OCI-M1 (cell line): ENCODE data around the gene PIP5K1C.
"Not testable (repeated sequence)": the region's sequence is repeated elsewhere in the genome, so short reads cannot be mapped to it uniquely, and the experiment has no call there.

Experiments used
- DNase-seq: peaks from one replicate; lab custom pipeline; 2025; lab: John Stamatoyannopoulos, UW

PIP5K1C gene

GRCh38 chr19:3674784-3675543 is 25.3 kb downstream of the PIP5K1C start:
- no peak for DNase-seq

DNA sequence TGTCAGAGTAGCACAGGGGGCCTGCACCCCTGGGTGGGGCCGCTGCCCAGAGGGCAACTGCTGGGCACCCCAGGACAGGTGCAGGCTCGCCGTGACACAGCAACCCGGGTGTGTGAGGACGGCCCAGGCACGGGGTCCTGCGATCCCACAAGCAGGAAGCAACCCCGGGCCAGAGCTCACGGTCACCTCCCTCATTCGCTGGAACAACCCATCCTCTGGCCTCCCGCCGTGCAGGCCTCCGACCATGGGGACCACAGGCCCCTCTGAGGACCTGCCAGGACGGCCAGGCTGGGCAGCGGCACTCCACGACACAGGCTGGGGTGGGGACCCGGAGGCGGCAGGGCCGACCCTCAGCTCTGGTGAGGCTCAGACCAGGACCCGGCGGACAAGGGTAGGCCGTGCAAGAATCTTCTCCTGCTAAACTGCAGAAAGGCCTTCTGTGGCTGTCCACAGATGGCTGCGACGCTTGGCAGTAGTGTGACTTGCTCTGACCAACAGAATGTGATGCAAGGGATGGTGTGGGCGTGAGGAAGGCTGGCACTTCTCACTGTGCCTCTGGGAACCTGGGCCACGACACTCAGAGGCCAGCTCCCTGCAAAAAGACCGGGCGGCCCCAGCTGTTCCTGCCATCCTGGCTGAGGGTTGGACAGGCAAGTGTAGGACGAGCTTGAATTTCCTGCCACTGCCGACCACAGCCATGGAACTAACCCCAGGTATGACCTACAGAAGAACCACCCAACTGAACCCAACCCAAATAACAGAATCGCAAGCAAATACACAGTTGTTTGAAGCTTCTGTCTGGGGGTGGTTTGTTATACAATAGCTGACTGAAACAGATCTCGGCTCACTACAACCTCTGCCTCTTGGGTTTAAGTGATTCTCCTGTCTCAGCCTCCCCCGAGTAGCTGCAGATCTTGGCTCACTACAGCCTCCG is 26.5 kb downstream of the PIP5K1C start:
- no peak for DNase-seq

DNA sequence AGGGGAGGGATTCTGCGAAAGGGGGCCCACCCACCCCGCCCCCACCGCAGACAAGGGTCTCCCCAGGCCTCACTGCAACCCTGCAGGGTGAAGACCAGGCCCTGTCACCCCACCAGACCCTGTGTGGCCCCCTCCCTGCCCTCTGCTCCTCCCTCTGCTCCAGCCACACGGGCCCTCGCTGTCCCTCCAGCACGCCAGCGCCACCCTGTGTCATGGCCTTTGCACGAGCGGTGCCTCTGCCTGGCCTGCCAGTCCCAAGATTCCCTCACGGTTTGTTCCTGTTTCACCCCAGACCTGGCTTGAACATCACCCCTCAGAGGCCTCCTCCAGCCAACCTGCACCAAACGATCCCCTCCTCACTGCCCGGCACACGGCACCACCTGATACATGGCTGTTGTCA is 27.3 kb downstream of the PIP5K1C start:
- DNase-seq: no peak

GRCh38 chr19:3672575-3672948 is 27.7 kb downstream of the PIP5K1C start:
- no peak for DNase-seq

GRCh38 chr19:3671680-3672574 is 28.3 kb downstream of the PIP5K1C start:
- DNase-seq: no peak

DNA sequence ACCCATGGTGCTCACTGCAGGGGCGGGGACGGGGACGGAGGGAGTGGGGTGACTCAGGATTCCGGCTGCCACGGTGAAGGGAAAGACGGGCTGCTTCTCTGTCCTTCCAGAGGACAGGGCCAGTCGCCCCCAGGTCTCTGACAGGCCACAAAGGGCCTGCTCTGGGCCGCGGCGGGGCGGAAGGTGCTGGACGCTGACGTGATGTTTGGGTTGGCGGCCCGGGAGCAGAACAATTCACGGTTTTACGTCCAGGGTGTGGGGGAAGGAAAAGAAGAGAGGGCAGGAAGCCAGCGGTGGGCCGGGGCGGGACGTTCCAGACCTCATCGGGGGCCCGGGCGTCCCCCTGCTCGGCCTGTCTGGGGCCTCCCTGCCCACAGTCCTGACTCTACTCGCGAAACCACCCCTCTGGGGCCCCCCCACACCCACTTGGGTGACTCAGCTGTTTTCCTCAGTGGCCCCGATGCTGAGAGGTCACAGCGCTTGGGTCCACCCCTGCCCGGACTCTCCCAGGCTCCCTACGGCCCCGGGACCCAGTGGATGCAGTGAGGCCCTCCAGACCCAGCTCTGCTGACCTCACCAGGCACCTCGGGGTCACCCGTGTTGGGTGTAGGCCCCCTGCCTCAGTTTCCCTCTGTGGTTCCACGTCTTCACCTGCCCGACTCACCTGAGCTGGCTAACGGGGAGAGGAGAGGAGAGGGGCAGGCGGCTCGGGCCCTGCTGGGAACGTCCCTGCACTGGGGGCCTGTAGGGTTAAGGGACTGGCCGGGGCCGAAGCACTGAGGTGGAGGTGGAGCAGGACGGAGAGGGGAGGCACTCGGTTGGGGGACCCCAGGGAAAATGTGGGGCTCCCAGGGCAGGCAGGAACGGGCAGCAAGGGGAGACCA is 29.2 kb downstream of the PIP5K1C start:
- no peak for DNase-seq

GRCh38 chr19:3669947-3670795 is 30.1 kb downstream of the PIP5K1C start:
- no peak for DNase-seq

- DNase-seq: no peak
Observed at GRCh38 chr19:3669082-3669946, 31.0 kb downstream of the PIP5K1C start.

DNA sequence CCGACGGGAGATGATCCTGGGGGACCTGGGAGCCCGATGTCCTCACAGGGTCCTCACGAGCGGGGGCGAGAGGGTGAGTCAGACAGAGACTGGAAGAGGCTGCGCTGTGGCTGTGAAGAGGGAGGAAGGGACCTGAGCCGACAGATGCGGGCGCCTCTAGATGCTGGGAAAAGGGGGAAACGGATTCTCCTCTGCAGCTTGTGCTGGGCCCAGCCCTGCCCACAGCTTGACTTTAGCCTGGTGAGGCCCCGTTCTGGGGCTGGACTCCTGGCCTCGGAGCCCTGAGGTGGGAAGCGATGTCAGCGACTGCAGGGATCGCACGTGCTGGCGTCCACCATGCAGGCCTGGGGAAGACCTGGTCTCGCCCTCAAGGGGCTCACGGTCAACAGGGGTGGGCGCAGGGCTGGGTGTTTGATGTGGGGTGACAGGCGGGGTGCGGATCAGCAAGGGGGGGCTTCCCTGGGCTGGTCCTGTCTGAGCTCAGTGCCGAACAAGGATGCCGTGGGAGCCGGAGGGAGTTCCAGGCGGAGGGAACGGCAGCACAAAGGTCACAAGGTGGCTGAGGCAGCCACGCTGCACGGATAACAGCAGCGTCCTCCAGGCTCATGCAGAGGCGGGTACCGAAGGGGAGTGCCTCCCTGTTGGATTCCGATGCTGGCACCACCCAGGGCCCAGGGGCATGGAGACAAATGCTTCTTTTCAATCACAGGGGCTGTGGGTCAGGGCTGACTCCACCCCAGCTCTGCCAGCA is 31.8 kb downstream of the PIP5K1C start:
- DNase-seq: no peak

- no peak for DNase-seq
Observed at GRCh38 chr19:3667766-3668165, 32.5 kb downstream of the PIP5K1C start.

- no peak for DNase-seq
Observed at GRCh38 chr19:3667037-3667638, 33.1 kb downstream of the PIP5K1C start.

DNA sequence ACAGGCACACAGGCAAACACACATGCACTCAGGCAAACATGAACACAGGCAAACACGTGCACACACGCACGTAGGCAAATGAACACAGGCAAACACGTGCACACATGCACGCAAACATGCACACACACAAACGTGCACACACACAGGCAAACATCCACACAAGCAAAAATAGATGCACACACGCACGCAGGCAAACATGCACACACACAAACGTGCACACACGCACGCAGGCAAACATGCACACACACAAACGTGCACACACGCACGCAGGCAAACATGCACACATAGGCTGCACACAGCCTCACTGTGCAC is 33.8 kb downstream of the PIP5K1C start:
- DNase-seq: not testable (repeated sequence)

DNA sequence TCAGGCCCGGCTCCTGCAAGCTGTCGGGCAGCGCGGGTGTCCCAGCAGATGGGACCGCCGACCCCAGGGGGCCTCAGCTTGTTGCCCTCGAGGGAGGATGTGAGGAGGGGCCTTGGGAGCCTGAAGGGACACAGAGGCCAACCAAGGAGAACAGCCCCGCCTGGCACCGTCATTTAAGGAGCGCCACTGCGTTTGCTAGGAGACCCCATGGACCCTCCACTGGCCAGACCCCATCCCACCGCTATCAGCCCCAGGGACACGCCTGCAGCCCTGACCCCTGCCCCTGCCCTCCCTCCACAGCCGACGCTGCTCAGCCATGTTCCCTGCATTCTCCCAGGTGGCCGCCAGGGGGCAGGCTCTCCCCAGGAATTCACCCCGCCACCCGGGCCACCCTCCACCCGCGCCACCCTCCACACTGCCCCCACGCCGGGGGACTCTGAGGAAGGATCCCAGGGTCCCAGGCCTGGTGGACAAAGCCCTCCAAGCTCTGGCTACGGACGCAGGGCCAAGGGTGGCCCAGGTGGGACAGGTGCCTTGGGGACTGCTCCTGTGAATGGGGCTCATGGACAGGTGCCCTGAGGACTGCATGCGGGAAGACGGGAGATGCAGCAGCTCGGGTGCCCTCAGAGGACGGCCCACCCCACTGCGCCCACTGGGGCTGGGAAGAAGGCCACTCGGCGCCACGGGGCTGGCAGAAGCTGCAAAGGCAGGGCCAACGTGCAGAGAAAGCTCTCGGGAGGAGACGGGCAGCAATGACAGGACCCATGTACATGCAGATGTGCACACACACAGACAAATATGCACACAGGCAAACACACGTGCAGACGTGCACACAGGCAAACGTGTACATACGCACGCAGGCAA is 34.4 kb downstream of the PIP5K1C start:
- peak; percentile 40 for DNase-seq

- DNase-seq: no peak
Observed at GRCh38 chr19:3664879-3665642, 35.2 kb downstream of the PIP5K1C start.

DNA sequence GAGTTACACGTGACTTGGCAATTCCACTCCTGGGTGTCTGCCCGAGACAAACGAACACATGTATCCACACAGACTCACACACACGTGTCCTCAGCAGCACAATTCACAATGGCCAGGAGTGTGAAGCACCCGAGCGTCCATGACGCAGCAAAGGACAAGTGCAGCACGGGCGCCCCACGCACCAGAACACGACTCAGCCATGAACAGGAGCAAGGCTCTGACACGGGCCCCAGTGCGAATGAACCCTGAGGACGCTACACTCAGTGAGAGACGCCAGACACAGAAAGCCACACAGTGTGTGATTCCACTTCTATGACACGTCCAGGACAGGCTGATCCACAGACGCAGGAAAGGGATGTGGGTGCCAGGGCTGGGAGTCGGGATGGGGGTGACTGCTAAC is 36.4 kb downstream of the PIP5K1C start:
- DNase-seq: no peak
